Liver (tissue), 3 donors: ENCODE measurements around the gene TBL1XR1.

Source experiments
- FOXA1 ChIP-seq: IDR thresholded peaks from 2 replicates; pipeline ENCODE4 v1.6.1; 2016; ENCODE audit warnings: antibody characterized with exemption
- GABPA ChIP-seq, 2 donors: IDR thresholded peaks in 1 of 2; conservative IDR thresholded peaks in 1 of 2; 2 replicates each; pipeline ENCODE4 v1.6.1; 2016; ENCODE audit warnings: antibody characterized with exemption in 2 of 2, mild to moderate bottlenecking in 1 of 2, moderate library complexity in 1 of 2
- JUND ChIP-seq, 2 donors: IDR thresholded peaks; 2 replicates each; pipeline ENCODE4 v1.6.1; 2016; ENCODE audit warnings: antibody characterized with exemption in 2 of 2
- RAD21 ChIP-seq, 2 donors: IDR thresholded peaks; 2 replicates each; pipeline ENCODE4 v1.6.1; 2016; ENCODE audit warnings: antibody characterized with exemption in 2 of 2, mild to moderate bottlenecking in 2 of 2
- RXRA ChIP-seq, 2 donors: IDR thresholded peaks; 2 replicates each; pipeline ENCODE4 v1.6.1; 2017 to 2018; ENCODE audit warnings: antibody characterized with exemption in 2 of 2, mild to moderate bottlenecking in 1 of 2
- SP1 ChIP-seq: IDR thresholded peaks from 2 replicates; pipeline ENCODE4 v1.6.1; 2018; ENCODE audit warnings: antibody characterized with exemption, mild to moderate bottlenecking
- TF ChIP-seq, protein P1 (sequence below): fragments of 150-350 bp; IDR thresholded peaks from 2 replicates; pipeline ENCODE4 v1.5.1; 2017; ENCODE audit warnings: improper control_type of control experiment, low read depth, low read length; ENCODE audit not compliant: missing input control
- TF ChIP-seq, protein P2 (sequence below): IDR thresholded peaks from 2 replicates; pipeline ENCODE4 v1.6.1; 2016; ENCODE audit warnings: antibody characterized with exemption
- TF ChIP-seq, protein P3 (sequence below): IDR thresholded peaks from 2 replicates; pipeline ENCODE4 v1.6.1; 2016; ENCODE audit warnings: antibody characterized with exemption
- TF ChIP-seq, protein P4 (sequence below): IDR thresholded peaks from 2 replicates; pipeline ENCODE4 v1.6.1; 2016; ENCODE audit warnings: antibody characterized with exemption
- TF ChIP-seq, protein P5 (sequence below): IDR thresholded peaks from 2 replicates; pipeline ENCODE4 v1.6.1; 2016; ENCODE audit warnings: antibody characterized with exemption, mild to moderate bottlenecking
- donor health status: healthy.
- donor health status: healthy.

DNA sequence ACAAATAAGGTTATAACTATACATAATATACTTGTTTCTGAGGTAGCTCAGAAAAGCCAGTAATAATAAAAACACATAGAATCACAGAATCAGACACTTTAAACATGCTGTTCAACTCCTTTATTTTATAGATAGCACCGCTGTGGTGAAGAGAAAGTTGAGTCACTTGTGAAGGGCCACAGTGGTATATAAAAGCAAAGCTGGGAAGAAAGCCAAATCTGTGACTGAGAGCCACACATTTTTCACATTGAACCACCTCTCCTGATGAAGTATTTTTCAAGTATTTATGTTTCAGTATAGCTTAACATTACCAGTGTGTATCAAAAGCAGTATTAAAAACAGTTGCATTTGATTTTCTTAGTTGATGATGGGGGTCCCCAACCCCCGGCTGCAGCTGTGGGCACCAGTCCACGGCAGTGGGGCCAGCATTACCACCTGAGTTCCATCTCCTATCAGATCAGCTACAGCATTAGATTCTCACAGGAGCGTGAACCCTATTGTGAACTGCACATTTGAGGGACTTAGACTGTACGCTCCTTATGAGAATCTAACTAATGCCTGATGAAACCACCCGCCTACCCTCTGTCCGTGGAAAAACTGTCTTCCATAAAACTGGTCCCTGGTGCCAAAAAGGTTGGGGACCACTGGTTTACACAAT is 46.2 kb downstream of the TBL1XR1 start:
- TF ChIP-seq, protein P1, sequence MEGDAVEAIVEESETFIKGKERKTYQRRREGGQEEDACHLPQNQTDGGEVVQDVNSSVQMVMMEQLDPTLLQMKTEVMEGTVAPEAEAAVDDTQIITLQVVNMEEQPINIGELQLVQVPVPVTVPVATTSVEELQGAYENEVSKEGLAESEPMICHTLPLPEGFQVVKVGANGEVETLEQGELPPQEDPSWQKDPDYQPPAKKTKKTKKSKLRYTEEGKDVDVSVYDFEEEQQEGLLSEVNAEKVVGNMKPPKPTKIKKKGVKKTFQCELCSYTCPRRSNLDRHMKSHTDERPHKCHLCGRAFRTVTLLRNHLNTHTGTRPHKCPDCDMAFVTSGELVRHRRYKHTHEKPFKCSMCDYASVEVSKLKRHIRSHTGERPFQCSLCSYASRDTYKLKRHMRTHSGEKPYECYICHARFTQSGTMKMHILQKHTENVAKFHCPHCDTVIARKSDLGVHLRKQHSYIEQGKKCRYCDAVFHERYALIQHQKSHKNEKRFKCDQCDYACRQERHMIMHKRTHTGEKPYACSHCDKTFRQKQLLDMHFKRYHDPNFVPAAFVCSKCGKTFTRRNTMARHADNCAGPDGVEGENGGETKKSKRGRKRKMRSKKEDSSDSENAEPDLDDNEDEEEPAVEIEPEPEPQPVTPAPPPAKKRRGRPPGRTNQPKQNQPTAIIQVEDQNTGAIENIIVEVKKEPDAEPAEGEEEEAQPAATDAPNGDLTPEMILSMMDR: no peak
- TF ChIP-seq JUND (IDR thresholded peaks at IDR 0.05) (no peak), RAD21 (IDR thresholded peaks at IDR 0.05) (no peak), SP1 (no peak), RXRA (IDR thresholded peaks at IDR 0.05) (no peak), FOXA1 (no peak), GABPA (IDR thresholded peaks at IDR 0.05 in 1 of 2, conservative IDR thresholded peaks at IDR 0.05 in 1 of 2) (no peak)
- TF ChIP-seq, protein P2, sequence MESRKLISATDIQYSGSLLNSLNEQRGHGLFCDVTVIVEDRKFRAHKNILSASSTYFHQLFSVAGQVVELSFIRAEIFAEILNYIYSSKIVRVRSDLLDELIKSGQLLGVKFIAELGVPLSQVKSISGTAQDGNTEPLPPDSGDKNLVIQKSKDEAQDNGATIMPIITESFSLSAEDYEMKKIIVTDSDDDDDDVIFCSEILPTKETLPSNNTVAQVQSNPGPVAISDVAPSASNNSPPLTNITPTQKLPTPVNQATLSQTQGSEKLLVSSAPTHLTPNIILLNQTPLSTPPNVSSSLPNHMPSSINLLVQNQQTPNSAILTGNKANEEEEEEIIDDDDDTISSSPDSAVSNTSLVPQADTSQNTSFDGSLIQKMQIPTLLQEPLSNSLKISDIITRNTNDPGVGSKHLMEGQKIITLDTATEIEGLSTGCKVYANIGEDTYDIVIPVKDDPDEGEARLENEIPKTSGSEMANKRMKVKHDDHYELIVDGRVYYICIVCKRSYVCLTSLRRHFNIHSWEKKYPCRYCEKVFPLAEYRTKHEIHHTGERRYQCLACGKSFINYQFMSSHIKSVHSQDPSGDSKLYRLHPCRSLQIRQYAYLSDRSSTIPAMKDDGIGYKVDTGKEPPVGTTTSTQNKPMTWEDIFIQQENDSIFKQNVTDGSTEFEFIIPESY: no peak
- TF ChIP-seq, protein P3, sequence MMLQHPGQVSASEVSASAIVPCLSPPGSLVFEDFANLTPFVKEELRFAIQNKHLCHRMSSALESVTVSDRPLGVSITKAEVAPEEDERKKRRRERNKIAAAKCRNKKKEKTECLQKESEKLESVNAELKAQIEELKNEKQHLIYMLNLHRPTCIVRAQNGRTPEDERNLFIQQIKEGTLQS: no peak
- TF ChIP-seq, protein P4, sequence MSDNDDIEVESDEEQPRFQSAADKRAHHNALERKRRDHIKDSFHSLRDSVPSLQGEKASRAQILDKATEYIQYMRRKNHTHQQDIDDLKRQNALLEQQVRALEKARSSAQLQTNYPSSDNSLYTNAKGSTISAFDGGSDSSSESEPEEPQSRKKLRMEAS: no peak
- TF ChIP-seq, protein P5, sequence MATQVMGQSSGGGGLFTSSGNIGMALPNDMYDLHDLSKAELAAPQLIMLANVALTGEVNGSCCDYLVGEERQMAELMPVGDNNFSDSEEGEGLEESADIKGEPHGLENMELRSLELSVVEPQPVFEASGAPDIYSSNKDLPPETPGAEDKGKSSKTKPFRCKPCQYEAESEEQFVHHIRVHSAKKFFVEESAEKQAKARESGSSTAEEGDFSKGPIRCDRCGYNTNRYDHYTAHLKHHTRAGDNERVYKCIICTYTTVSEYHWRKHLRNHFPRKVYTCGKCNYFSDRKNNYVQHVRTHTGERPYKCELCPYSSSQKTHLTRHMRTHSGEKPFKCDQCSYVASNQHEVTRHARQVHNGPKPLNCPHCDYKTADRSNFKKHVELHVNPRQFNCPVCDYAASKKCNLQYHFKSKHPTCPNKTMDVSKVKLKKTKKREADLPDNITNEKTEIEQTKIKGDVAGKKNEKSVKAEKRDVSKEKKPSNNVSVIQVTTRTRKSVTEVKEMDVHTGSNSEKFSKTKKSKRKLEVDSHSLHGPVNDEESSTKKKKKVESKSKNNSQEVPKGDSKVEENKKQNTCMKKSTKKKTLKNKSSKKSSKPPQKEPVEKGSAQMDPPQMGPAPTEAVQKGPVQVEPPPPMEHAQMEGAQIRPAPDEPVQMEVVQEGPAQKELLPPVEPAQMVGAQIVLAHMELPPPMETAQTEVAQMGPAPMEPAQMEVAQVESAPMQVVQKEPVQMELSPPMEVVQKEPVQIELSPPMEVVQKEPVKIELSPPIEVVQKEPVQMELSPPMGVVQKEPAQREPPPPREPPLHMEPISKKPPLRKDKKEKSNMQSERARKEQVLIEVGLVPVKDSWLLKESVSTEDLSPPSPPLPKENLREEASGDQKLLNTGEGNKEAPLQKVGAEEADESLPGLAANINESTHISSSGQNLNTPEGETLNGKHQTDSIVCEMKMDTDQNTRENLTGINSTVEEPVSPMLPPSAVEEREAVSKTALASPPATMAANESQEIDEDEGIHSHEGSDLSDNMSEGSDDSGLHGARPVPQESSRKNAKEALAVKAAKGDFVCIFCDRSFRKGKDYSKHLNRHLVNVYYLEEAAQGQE: no peak
